SK-N-SH treated with all-trans-retinoic acid at 6 μM for 48 hours (cell line): ENCODE measurements around the gene MRPS31.

Experiments
- ATAC-seq: fragments of 200-7000 bp; cut with Tn5 transposase; 3 replicates; pipeline ENCODE4 v1.9.1; 2020; ENCODE audit warnings: mild to moderate bottlenecking, moderate library complexity
- ARNTL ChIP-seq: fragments of 450-650 bp; formaldehyde crosslinking; IDR thresholded peaks from 2 replicates; pipeline ENCODE4 v1.5.0; 2020; ENCODE audit warnings: low read depth, mild to moderate bottlenecking, moderate library complexity, borderline replicate concordance
- BACH2 ChIP-seq: fragments of 250-450 bp; sonication (Bioruptor Pico); IDR thresholded peaks from 2 replicates; pipeline ENCODE4 v1.9.0; 2021; ENCODE audit warnings: mild to moderate bottlenecking, borderline replicate concordance
- CSDC2 ChIP-seq: fragments of 250-450 bp; sonication (Bioruptor Pico); IDR thresholded peaks from 2 replicates; pipeline ENCODE4 v1.5.0; 2020; ENCODE audit warnings: mild to moderate bottlenecking, moderate library complexity
- ESRRG ChIP-seq: fragments of 250-450 bp; sonication (Bioruptor Pico); IDR thresholded peaks from 2 replicates; pipeline ENCODE4 v1.6.1; 2021; ENCODE audit warnings: mild to moderate bottlenecking
- OSR1 ChIP-seq: fragments of 250-450 bp; sonication (Bioruptor Pico); IDR thresholded peaks from 2 replicates; pipeline ENCODE4 v1.8.0; 2022; ENCODE audit warnings: moderate library complexity, mild to moderate bottlenecking, inconsistent platforms
- RARB ChIP-seq: fragments of 250-450 bp; sonication (Bioruptor Pico); IDR thresholded peaks from 2 replicates; pipeline ENCODE4 v1.8.0; 2021; ENCODE audit warnings: mild to moderate bottlenecking, moderate library complexity
- SNAI2 ChIP-seq: fragments of 250-450 bp; sonication (Bioruptor Pico); IDR thresholded peaks from 2 replicates; pipeline ENCODE4 v1.5.0; 2020; ENCODE audit warnings: mild to moderate bottlenecking, moderate library complexity
- TCF4 ChIP-seq: fragments of 250-450 bp; sonication (Bioruptor Pico); IDR thresholded peaks from 2 replicates; pipeline ENCODE4 v1.8.0; 2021; ENCODE audit warnings: mild to moderate bottlenecking, moderate library complexity, borderline replicate concordance
- TOX ChIP-seq: fragments of 250-450 bp; sonication (Bioruptor Pico); IDR thresholded peaks from 2 replicates; pipeline ENCODE4 v1.8.0; 2021; ENCODE audit warnings: mild to moderate bottlenecking, moderate library complexity, borderline replicate concordance
- ZC3H10 ChIP-seq: fragments of 250-450 bp; sonication (Bioruptor Pico); IDR thresholded peaks from 2 replicates; pipeline ENCODE4 v1.5.1; 2021; ENCODE audit warnings: mild to moderate bottlenecking, moderate library complexity
- ZFP3 ChIP-seq: fragments of 250-450 bp; sonication (Bioruptor Pico); IDR thresholded peaks from 2 replicates; pipeline ENCODE4 v1.5.0; 2020; ENCODE audit warnings: mild to moderate bottlenecking, moderate library complexity
- ZFP30 ChIP-seq: fragments of 450-650 bp; formaldehyde crosslinking; IDR thresholded peaks from 2 replicates; pipeline ENCODE4 v1.5.0; 2022; ENCODE audit warnings: mild to moderate bottlenecking, moderate library complexity
- ZNF565 ChIP-seq: fragments of 450-650 bp; formaldehyde crosslinking; conservative IDR thresholded peaks from 2 replicates; pipeline ENCODE4 v1.5.0; 2020; ENCODE audit warnings: low read depth, mild to moderate bottlenecking, moderate library complexity
- ZNF8 ChIP-seq: fragments of 450-650 bp; formaldehyde crosslinking; IDR thresholded peaks from 2 replicates; pipeline ENCODE4 v1.5.0; 2020; ENCODE audit warnings: mild to moderate bottlenecking, moderate library complexity
- TF ChIP-seq, protein P1 (sequence below): fragments of 250-450 bp; sonication (Bioruptor Pico); IDR thresholded peaks from 2 replicates; pipeline ENCODE4 v1.8.0; 2020; ENCODE audit warnings: mild to moderate bottlenecking, moderate library complexity, borderline replicate concordance
- TF ChIP-seq, protein P2 (sequence below): fragments of 250-450 bp; sonication (Bioruptor Pico); IDR thresholded peaks from 2 replicates; pipeline ENCODE4 v1.8.0; 2021; ENCODE audit warnings: low read depth, mild to moderate bottlenecking, moderate library complexity, borderline replicate concordance
- TF ChIP-seq, protein P3 (sequence below): fragments of 250-450 bp; sonication (Bioruptor Pico); IDR thresholded peaks from 2 replicates; pipeline ENCODE4 v1.5.1; 2020; ENCODE audit warnings: low read depth, mild to moderate bottlenecking, moderate library complexity
- TF ChIP-seq, protein P4 (sequence below): fragments of 250-450 bp; sonication (Bioruptor Pico); IDR thresholded peaks from 2 replicates; pipeline ENCODE4 v1.5.1; 2021; ENCODE audit warnings: mild to moderate bottlenecking, moderate library complexity
- TF ChIP-seq, protein P5 (sequence below): fragments of 250-450 bp; sonication (Bioruptor Pico); IDR thresholded peaks from 2 replicates; pipeline ENCODE4 v1.5.0; 2020; ENCODE audit warnings: mild to moderate bottlenecking, moderate library complexity

Gene MRPS31

DNA sequence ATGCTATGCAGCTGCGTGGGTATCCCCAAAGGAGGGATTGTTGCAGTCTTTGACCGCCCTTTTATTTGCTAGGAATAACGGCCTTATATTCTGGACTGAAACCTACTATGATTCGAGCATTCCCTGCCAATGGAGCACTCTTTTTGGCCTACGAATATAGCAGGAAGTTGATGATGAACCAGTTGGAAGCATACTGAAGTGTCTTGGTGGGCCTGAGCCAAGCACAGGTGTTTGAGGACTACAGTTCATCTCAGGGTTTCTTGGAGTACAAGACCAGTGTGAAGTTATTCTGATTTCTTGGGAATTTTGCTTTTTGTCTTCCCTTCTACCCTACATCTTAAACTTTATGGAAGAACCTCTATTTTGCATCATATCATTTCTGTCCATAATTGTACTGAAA is 38.5 kb upstream of the MRPS31 start:
- ATAC-seq = no peak
- no peak for TF ChIP-seq ZC3H10
- no peak for TF ChIP-seq ZNF8
- TF ChIP-seq, protein P1, sequence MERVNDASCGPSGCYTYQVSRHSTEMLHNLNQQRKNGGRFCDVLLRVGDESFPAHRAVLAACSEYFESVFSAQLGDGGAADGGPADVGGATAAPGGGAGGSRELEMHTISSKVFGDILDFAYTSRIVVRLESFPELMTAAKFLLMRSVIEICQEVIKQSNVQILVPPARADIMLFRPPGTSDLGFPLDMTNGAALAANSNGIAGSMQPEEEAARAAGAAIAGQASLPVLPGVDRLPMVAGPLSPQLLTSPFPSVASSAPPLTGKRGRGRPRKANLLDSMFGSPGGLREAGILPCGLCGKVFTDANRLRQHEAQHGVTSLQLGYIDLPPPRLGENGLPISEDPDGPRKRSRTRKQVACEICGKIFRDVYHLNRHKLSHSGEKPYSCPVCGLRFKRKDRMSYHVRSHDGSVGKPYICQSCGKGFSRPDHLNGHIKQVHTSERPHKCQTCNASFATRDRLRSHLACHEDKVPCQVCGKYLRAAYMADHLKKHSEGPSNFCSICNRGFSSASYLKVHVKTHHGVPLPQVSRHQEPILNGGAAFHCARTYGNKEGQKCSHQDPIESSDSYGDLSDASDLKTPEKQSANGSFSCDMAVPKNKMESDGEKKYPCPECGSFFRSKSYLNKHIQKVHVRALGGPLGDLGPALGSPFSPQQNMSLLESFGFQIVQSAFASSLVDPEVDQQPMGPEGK (CRISPR knock-in tag) = no peak
- TF ChIP-seq, protein P2, sequence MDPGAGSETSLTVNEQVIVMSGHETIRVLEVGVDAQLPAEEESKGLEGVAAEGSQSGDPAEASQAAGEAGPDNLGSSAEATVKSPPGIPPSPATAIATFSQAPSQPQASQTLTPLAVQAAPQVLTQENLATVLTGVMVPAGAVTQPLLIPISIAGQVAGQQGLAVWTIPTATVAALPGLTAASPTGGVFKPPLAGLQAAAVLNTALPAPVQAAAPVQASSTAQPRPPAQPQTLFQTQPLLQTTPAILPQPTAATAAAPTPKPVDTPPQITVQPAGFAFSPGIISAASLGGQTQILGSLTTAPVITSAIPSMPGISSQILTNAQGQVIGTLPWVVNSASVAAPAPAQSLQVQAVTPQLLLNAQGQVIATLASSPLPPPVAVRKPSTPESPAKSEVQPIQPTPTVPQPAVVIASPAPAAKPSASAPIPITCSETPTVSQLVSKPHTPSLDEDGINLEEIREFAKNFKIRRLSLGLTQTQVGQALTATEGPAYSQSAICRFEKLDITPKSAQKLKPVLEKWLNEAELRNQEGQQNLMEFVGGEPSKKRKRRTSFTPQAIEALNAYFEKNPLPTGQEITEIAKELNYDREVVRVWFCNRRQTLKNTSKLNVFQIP (CRISPR knock-in tag) = no peak

DNA sequence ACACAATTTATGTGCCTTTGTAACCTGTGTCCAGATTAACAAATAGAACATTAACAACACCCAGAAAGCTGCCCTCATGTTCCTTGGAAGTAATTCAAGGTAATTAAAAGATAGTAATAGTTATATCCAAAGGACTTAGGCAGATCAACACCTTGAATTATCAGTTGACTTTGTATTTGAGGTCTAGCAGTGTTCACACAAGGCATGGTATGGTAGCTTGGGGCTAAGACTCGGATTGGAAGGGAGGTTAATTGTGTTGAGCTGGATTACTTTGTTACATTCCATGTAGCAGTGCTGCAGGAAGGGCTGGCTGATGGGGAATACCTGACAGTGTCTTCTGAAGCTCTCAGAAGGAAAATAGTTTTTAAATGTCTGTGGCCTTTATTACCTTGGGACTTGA is 35.3 kb upstream of the MRPS31 start:
- no peak for ATAC-seq

DNA sequence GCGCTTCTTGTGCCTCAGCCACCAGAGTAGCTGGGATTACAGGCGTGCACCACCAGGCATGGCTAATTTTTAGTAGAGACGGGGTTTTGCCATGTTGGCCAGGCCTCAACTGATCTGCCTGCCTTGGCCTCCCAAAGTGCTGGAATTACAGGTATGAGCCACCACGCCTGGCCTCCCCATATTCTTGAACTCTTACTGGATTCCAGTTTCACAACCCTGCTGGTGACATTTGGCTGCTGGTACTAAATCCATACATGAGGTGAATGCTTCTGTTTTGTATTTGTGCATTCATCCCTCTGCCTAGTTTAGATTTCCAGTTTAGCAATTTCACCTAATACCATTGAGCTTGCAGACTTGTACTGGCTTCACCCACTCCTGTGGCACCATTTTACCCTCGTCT is 32.3 kb upstream of the MRPS31 start:
- ATAC-seq = no peak

More for the DNA sequence above, 35.3 kb upstream of the MRPS31 start:
- TF ChIP-seq ZNF8 = no peak
- no peak for TF ChIP-seq ZFP30 (CRISPR knock-in tag)
- no peak for TF ChIP-seq SNAI2 (CRISPR knock-in tag)
- no peak for TF ChIP-seq TCF4 (CRISPR knock-in tag)
- no peak for TF ChIP-seq ZFP3
- TF ChIP-seq CSDC2 (CRISPR knock-in tag) = no peak

DNA sequence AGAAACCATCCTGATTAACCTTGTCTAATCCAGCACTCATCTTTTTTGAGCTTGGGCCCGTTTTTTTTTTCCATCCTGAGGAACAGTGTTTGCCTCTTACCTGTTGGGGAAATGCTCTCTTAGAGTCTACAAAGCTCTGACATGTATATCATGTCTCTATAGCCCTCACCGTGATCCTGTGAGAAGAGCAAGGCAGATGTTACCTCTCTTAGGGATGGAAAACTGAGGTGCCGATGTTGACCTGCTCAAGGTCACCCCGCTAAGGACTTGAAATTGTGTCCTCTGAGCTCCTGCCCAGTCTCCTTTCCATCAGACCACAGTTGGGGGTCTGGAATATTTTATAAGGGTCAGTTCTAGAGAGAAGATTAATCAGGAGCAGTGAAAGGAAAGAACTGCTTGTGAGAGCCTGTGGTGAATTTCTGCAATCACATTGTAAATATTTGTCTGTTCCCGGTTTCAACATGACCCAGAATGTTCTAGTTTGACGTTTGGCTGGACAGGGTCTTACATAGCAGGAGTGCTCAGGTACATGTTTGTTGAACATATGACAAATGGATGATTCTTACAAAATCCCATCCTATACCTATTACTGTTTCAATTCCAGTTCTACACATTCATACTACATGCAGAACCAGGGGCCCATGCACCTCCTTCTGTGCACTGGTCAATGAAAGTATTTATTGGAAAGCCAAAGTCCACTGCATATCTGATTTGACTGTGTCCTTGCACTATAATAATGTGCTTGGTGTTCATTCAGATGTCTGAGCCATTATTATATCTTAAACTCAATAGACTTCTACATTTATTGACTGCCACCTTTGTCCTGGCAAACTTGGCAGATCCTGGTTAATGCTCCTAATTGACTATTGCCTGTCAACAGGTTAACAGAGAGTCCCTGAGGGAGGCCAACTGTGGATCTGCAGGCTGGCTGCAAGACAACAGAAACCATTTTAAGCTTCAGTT is 30.5 kb upstream of the MRPS31 start:
- ATAC-seq = no peak
- TF ChIP-seq TOX (CRISPR knock-in tag) (no peak), OSR1 (CRISPR knock-in tag) (no peak), ZFP30 (CRISPR knock-in tag) (no peak), SNAI2 (CRISPR knock-in tag) (no peak), ZNF565 (CRISPR knock-in tag) (no peak)
- TF ChIP-seq, protein P3, sequence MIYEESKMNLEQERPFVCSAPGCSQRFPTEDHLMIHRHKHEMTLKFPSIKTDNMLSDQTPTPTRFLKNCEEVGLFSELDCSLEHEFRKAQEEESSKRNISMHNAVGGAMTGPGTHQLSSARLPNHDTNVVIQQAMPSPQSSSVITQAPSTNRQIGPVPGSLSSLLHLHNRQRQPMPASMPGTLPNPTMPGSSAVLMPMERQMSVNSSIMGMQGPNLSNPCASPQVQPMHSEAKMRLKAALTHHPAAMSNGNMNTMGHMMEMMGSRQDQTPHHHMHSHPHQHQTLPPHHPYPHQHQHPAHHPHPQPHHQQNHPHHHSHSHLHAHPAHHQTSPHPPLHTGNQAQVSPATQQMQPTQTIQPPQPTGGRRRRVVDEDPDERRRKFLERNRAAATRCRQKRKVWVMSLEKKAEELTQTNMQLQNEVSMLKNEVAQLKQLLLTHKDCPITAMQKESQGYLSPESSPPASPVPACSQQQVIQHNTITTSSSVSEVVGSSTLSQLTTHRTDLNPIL (CRISPR knock-in tag) = no peak

More for the DNA sequence above, 32.3 kb upstream of the MRPS31 start:
- no peak for TF ChIP-seq ARNTL (CRISPR knock-in tag)
- TF ChIP-seq ESRRG (CRISPR knock-in tag) = no peak
- TF ChIP-seq RARB = no peak
- no peak for TF ChIP-seq TOX (CRISPR knock-in tag)
- no peak for TF ChIP-seq BACH2
- TF ChIP-seq TCF4 (CRISPR knock-in tag) = no peak
- TF ChIP-seq ZFP30 (CRISPR knock-in tag) = no peak
- TF ChIP-seq, all 23 proteins: peak for 0

DNA sequence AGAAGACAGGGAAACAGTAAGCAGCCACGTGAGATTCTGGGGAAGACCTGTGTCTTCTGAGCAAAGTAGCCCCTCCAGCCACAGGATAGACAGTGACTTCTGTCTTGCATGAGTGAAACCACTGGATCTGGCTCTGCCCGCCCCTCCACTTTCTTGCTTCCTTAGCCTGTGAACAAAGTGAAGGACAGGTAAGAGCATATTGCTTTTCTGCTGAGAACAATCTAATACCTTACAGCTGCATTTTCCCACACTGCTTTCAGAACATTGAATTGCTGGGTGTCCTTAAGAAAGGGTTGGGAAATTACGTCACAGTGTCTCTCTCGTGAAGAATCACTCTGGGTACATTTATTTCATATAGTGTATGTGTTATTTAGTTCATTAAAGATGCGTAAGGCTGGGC is 29.6 kb upstream of the MRPS31 start:
- no peak for TF ChIP-seq TOX (CRISPR knock-in tag)
- TF ChIP-seq ESRRG (CRISPR knock-in tag) = no peak
- TF ChIP-seq, protein P2 (CRISPR knock-in tag) = no peak
- TF ChIP-seq ARNTL (CRISPR knock-in tag) = no peak
- TF ChIP-seq, protein P4, sequence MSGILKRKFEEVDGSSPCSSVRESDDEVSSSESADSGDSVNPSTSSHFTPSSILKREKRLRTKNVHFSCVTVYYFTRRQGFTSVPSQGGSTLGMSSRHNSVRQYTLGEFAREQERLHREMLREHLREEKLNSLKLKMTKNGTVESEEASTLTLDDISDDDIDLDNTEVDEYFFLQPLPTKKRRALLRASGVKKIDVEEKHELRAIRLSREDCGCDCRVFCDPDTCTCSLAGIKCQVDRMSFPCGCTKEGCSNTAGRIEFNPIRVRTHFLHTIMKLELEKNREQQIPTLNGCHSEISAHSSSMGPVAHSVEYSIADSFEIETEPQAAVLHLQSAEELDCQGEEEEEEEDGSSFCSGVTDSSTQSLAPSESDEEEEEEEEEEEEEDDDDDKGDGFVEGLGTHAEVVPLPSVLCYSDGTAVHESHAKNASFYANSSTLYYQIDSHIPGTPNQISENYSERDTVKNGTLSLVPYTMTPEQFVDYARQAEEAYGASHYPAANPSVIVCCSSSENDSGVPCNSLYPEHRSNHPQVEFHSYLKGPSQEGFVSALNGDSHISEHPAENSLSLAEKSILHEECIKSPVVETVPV (CRISPR knock-in tag) = no peak
- TF ChIP-seq, protein P5, sequence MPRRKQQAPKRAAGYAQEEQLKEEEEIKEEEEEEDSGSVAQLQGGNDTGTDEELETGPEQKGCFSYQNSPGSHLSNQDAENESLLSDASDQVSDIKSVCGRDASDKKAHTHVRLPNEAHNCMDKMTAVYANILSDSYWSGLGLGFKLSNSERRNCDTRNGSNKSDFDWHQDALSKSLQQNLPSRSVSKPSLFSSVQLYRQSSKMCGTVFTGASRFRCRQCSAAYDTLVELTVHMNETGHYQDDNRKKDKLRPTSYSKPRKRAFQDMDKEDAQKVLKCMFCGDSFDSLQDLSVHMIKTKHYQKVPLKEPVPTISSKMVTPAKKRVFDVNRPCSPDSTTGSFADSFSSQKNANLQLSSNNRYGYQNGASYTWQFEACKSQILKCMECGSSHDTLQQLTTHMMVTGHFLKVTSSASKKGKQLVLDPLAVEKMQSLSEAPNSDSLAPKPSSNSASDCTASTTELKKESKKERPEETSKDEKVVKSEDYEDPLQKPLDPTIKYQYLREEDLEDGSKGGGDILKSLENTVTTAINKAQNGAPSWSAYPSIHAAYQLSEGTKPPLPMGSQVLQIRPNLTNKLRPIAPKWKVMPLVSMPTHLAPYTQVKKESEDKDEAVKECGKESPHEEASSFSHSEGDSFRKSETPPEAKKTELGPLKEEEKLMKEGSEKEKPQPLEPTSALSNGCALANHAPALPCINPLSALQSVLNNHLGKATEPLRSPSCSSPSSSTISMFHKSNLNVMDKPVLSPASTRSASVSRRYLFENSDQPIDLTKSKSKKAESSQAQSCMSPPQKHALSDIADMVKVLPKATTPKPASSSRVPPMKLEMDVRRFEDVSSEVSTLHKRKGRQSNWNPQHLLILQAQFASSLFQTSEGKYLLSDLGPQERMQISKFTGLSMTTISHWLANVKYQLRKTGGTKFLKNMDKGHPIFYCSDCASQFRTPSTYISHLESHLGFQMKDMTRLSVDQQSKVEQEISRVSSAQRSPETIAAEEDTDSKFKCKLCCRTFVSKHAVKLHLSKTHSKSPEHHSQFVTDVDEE (CRISPR knock-in tag) = no peak
- TF ChIP-seq ZFP30 (CRISPR knock-in tag) = no peak
- TF ChIP-seq ZNF565 (CRISPR knock-in tag) = no peak

More for the DNA sequence above, 29.6 kb upstream of the MRPS31 start:
- no peak for ATAC-seq
